HepG2 (cell line): ENCODE data around the gene CST2. TPM values are rescaled to one million over a fixed set of nuclear protein-coding genes. Genes with fewer than 3 reads are reported as not detected.

ENCODE experiments used
- ATAC-seq: fragments of 200-7000 bp; cut with Tn5 transposase; 3 replicates; pipeline ENCODE4 v1.9.1; 2020; ENCODE audit warnings: mild to moderate bottlenecking, moderate library complexity
- BruUV-seq: library from RNA; stranded (reverse); fragments of 400-500 nt; replicated peaks from 2 replicates; lab custom pipeline; 2021; lab: Mats Ljungman, UMichigan
- CTCF ChIA-PET: fragments of 300-600 bp; formaldehyde crosslinking; extraction: SDS; loops from one replicate; lab custom pipeline; 2021; ENCODE audit warnings: low total read pairs, inconsistent platforms, low intra/inter-chr PET ratio; lab: Yijun Ruan, JAX
- POLR2A ChIA-PET: fragments of 350-600 bp; sonication (Branson Sonifier 250); formaldehyde crosslinking; loops from one replicate; lab custom pipeline; 2020; ENCODE audit warnings: antibody characterized with exemption, inconsistent platforms; lab: Yijun Ruan, JAX
- DNase-seq: peaks from one replicate; pipeline ENCODE4 v3.0.0-alpha.2; 2015; ENCODE audit warnings: low spot score
- FAIRE-seq: peaks from 3 replicates; lab custom pipeline; 2011; peaks lifted over from hg19 to GRCh38; lab: Jason Lieb, UNC
- H2AFZ ChIP-seq: one replicate; pipeline ENCODE4 v1.6.1; 2011; ENCODE audit warnings: low read length, inconsistent platforms
- H3K27ac ChIP-seq: fragments of 300-600 bp; 3 replicates; pipeline ENCODE4 v1.8.0; 2011; ENCODE audit warnings: mixed run types, mild to moderate bottlenecking, mixed read lengths, low read length, inconsistent platforms; ENCODE audit not compliant: insufficient read depth; ENCODE audit errors: extremely low read length
- H3K27me3 ChIP-seq, 2 experiments: fragments of 200-600 bp in 1 of 2; 2 replicates in 1 of 2; 3 replicates in 1 of 2; pipeline versions ENCODE4 v1.6.0 to v1.8.0; 2011; ENCODE audit warnings: low read length in 2 of 2, mild to moderate bottlenecking in 2 of 2, moderate library complexity in 2 of 2, inconsistent platforms in 1 of 2; ENCODE audit not compliant: insufficient read depth in 2 of 2, control insufficient read depth in 1 of 2
- H3K36me3 ChIP-seq, 2 experiments: fragments of 200-600 bp in 1 of 2; replicated peaks in 1 of 2; 2 replicates in 1 of 2; 3 replicates in 1 of 2; pipeline versions ENCODE4 v1.5.1 to v1.8.0; 2011; ENCODE audit warnings: low read length in 2 of 2, inconsistent platforms in 1 of 2; ENCODE audit not compliant: insufficient read depth in 2 of 2, control insufficient read depth in 1 of 2
- H3K4me1 ChIP-seq: 2 replicates; pipeline ENCODE4 v1.5.1; 2012; ENCODE audit warnings: low read length, inconsistent platforms; ENCODE audit not compliant: insufficient read depth
- H3K4me2 ChIP-seq: 2 replicates; pipeline ENCODE4 v1.6.0; 2011; ENCODE audit warnings: low read depth, low read length, inconsistent platforms
- H3K4me3 ChIP-seq, 3 experiments: fragments of 200-600 bp in 1 of 3; sonication (generic), shearing (Covaris generic) in 1 of 3; replicated peaks in 1 of 3; 2 replicates each; pipeline ENCODE4 v1.5.1; 2011 to 2016; ENCODE audit warnings: low read length in 3 of 3, inconsistent platforms in 2 of 3, low read depth in 2 of 3, mild to moderate bottlenecking in 2 of 3, control low read depth in 1 of 3, mixed read lengths in 1 of 3; ENCODE audit not compliant: insufficient read depth in 1 of 3
- H3K79me2 ChIP-seq: one replicate; pipeline ENCODE4 v1.6.1; 2011; ENCODE audit warnings: low read length, inconsistent platforms; ENCODE audit not compliant: insufficient read depth
- H3K9ac ChIP-seq: 2 replicates; pipeline ENCODE4 v1.6.0; 2011; ENCODE audit warnings: mild to moderate bottlenecking, low read depth, low read length, inconsistent platforms; ENCODE audit not compliant: insufficient read depth
- H3K9me3 ChIP-seq: 2 replicates; pipeline ENCODE4 v1.5.1; 2012; ENCODE audit warnings: mild to moderate bottlenecking, low read length
- H4K20me1 ChIP-seq: 2 replicates; pipeline ENCODE4 v1.6.0; 2011; ENCODE audit warnings: inconsistent platforms, mild to moderate bottlenecking, low read length, moderate library complexity; ENCODE audit not compliant: insufficient read depth
- FOXJ3 ChIP-seq: sonication (generic); formaldehyde crosslinking; IDR thresholded peaks from 2 replicates; pipeline ENCODE4 v1.4.0; 2020; ENCODE audit warnings: missing genetic modification reagents, mild to moderate bottlenecking, borderline replicate concordance
- FOXO1 ChIP-seq: sonication (generic); formaldehyde crosslinking; IDR thresholded peaks from 2 replicates; pipeline ENCODE4 v1.4.0; 2020; ENCODE audit warnings: missing genetic modification reagents
- HES4 ChIP-seq: sonication (generic); formaldehyde crosslinking; IDR thresholded peaks from 2 replicates; pipeline ENCODE4 v1.9.0; 2021; ENCODE audit warnings: mild to moderate bottlenecking, missing genetic modification reagents, borderline replicate concordance
- KDM3A ChIP-seq: IDR thresholded peaks from 2 replicates; pipeline ENCODE4 v1.6.1; 2018; ENCODE audit warnings: low read depth, missing compliant biosample characterization
- MZF1 ChIP-seq: sonication (generic); formaldehyde crosslinking; IDR thresholded peaks from 2 replicates; pipeline ENCODE4 v1.8.1; 2023; ENCODE audit warnings: mild to moderate bottlenecking, missing genetic modification reagents, borderline replicate concordance
- NR2F6 ChIP-seq, 2 experiments: IDR thresholded peaks; 2 replicates each; pipeline ENCODE4 v1.6.1; 2016; ENCODE audit warnings: antibody characterized with exemption in 1 of 2, mild to moderate bottlenecking in 1 of 2
- SALL2 ChIP-seq: sonication (generic); formaldehyde crosslinking; IDR thresholded peaks from 2 replicates; pipeline ENCODE4 v1.8.1; 2023; ENCODE audit warnings: mild to moderate bottlenecking, missing genetic modification reagents, inconsistent platforms
- XRCC5 ChIP-seq: fragments of 200-400 bp; formaldehyde crosslinking; optimal IDR thresholded peaks from 2 replicates; pipeline ENCODE3; 2017; ENCODE audit warnings: mild to moderate bottlenecking, low read length
- ZNF17 ChIP-seq: sonication (generic); formaldehyde crosslinking; IDR thresholded peaks from 2 replicates; pipeline ENCODE4 v1.5.0; 2020; ENCODE audit warnings: mild to moderate bottlenecking, missing genetic modification reagents
- ZNF33B ChIP-seq: sonication (generic); formaldehyde crosslinking; IDR thresholded peaks from 2 replicates; pipeline ENCODE4 v1.5.1; 2020; ENCODE audit warnings: mild to moderate bottlenecking, missing genetic modification reagents
- WGBS: methylation state at CpG from one replicate; pipeline ENCODE4 v1.1.6; 2017; ENCODE audit warnings: low lambda C conversion rate; 5-methylcytosine and 5-hydroxymethylcytosine counted together
- in situ Hi-C: cut with HindIII; loops from 2 replicates; pipeline ENCODE4 v1.10.0; 2017; ENCODE audit warnings: low pct_unique_long_range_greater_than_20kb; ENCODE audit not compliant: extremely low pct_ligation_motif_present
- intact Hi-C: fragments of 100-400 bp; cut with micrococcal nuclease; formaldehyde crosslinking; loops from one replicate; pipeline ENCODE4 v1.10.0; 2022; ENCODE audit not compliant: unreplicated experiment
- polyA plus RNA-seq, 8 experiments: library from polyadenylated mRNA; depleted of rRNA in 3 of 8; stranded (reverse) in 7 of 8; unstranded in 1 of 8; fragments of >200 nt; fragmentation: Illumina TruSeq in 4 of 8; extraction: Trizol in 4 of 8; gene quantifications; 2 replicates each; pipeline versions ENCODE4 v1.2.1 to v1.2.3, GENCODE V29; 2011 to 2016; ENCODE audit warnings: low read depth in 4 of 8, missing spikeins in 1 of 8, mixed read lengths in 1 of 8; ENCODE audit not compliant: insufficient read depth in 1 of 8
- total RNA-seq, 5 experiments: library from RNA; depleted of rRNA; stranded (reverse); fragments of >200 nt; fragmentation: Illumina TruSeq; extraction: Trizol; gene quantifications; 2 replicates each; pipeline ENCODE4 v1.2.3, GENCODE V29; 2016; ENCODE audit warnings: low read depth in 1 of 5
- TF ChIP-seq, protein P1 (sequence below): sonication (generic); formaldehyde crosslinking; IDR thresholded peaks from 2 replicates; pipeline ENCODE4 v1.5.0; 2020; ENCODE audit warnings: missing genetic modification reagents, mild to moderate bottlenecking, borderline replicate concordance

The CST2 gene
- total and polyA plus RNA-seq, 2 of the 13 experiments (the other 11 are each of a cell fraction or from before 2014, with no cell fraction given) = not detected

DNA sequence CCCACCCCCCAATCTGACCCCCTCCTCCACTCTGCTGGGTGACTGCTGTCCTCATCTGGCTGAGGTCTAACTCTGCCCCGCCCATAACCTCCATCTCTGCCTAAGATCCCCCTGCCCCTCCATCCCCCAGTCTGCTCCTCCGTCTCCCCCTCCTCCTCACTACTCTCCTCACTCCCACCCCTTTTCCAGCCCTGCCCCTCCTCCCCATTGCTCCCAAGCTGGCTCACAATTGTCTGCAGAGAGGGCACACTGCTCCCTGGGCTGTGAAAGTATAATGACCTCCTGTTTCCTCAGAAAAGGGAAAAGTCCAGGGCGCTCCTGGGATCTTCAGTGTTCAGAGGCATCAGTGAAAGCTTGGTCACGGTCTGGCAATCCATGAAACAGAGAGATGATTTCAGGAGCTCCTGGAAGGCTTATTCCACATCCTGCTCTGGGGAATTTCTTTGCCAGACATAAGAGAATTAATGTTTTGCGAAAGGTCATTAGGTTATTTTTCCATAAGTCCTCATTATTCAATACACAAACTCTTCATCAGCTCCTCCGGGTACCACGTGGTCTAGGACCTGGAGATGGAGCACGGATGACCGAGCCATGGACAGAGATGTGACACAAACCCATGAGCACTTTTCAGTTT is 31.6 kb upstream of the CST2 start:
- no TSS peak for BruUV-seq
- TF ChIP-seq HES4 (CRISPR knock-in tag) = no peak
- TF ChIP-seq, protein P1, sequence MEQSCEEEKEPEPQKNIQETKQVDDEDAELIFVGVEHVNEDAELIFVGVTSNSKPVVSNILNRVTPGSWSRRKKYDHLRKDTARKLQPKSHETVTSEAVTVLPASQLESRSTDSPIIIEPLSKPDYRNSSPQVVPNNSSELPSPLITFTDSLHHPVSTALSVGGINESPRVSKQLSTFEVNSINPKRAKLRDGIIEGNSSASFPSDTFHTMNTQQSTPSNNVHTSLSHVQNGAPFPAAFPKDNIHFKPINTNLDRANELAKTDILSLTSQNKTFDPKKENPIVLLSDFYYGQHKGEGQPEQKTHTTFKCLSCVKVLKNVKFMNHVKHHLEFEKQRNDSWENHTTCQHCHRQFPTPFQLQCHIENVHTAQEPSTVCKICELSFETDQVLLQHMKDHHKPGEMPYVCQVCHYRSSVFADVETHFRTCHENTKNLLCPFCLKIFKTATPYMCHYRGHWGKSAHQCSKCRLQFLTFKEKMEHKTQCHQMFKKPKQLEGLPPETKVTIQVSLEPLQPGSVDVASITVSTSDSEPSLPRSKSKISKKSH = no peak
- TF ChIP-seq FOXJ3 = no peak
- TF ChIP-seq ZNF17 (CRISPR knock-in tag) = no peak
- TF ChIP-seq KDM3A (CRISPR knock-in tag) = no peak
- no peak for TF ChIP-seq XRCC5
- TF ChIP-seq NR2F6 (IDR thresholded peaks at IDR 0.05) = no peak
- TF ChIP-seq NR2F6 (CRISPR knock-in tag; IDR thresholded peaks at IDR 0.05) = no peak
- no peak for TF ChIP-seq FOXO1 (CRISPR knock-in tag)
- TF ChIP-seq MZF1 (CRISPR knock-in tag) = no peak
- TF ChIP-seq SALL2 (CRISPR knock-in tag) = no peak
- TF ChIP-seq ZNF33B (CRISPR knock-in tag) = no peak
- no peak overlapping the region for H3K4me3 ChIP-seq
- H3K27me3 ChIP-seq = peaks cover 0 to 2% of the 10 kb centered on the region in 2 experiments; a peak in 1 of 5 replicates
- no peaks in the 10 kb centered on the region for H3K79me2 ChIP-seq
- H3K9me3 ChIP-seq = no peaks in the 10 kb centered on the region
- ChIA-PET CTCF (no interaction called here), POLR2A (no interaction called here)
- FAIRE-seq (no peak), DNase-seq (no peak), ATAC-seq (no peak)
- in situ Hi-C loops (no loop called here), intact Hi-C loops (no loop called here)
- no peak overlapping the region for H3K27ac ChIP-seq
- no peak overlapping the region for H3K9ac ChIP-seq
- no peaks in the 10 kb centered on the region for H3K4me1 ChIP-seq
- no peaks in the 10 kb centered on the region for H4K20me1 ChIP-seq
- H3K4me2 ChIP-seq = no peak overlapping the region
- H3K36me3 ChIP-seq = no peaks in the 10 kb centered on the region
- no peak overlapping the region for H2AFZ ChIP-seq
- WGBS = 14% methylated on average over 9 of the region's 9 CpGs
